HepG2 (cell line): Measurements from ENCODE around the gene SYT13.

ENCODE experiments used
- GABPB1 ChIP-seq: IDR thresholded peaks from 2 replicates; pipeline ENCODE4 v1.6.1; 2016; ENCODE audit warnings: mild to moderate bottlenecking, missing genetic modification reagents, moderate library complexity, missing compliant biosample characterization
- POLR2AphosphoS5 ChIP-seq: IDR thresholded peaks from 2 replicates; pipeline ENCODE4 v1.6.1; 2012; ENCODE audit warnings: low read depth, low read length
- RBFOX2 ChIP-seq: fragments of 200-400 bp; formaldehyde crosslinking; IDR thresholded peaks from 2 replicates; pipeline ENCODE4 v1.6.1; 2017; ENCODE audit warnings: low read depth, mild to moderate bottlenecking, low read length
- SNRNP70 ChIP-seq: fragments of 200-400 bp; formaldehyde crosslinking; IDR thresholded peaks from 2 replicates; pipeline ENCODE4 v1.6.1; 2017; ENCODE audit warnings: mild to moderate bottlenecking, low read depth, low read length, moderate library complexity
- ZBTB14 ChIP-seq: sonication (generic); formaldehyde crosslinking; IDR thresholded peaks from 2 replicates; pipeline ENCODE4 v1.4.0; 2020; ENCODE audit warnings: missing genetic modification reagents
- ZNF143 ChIP-seq: sonication (generic); formaldehyde crosslinking; IDR thresholded peaks from 2 replicates; pipeline ENCODE4 v1.4.0; 2020; ENCODE audit warnings: missing genetic modification reagents
- TF ChIP-seq, protein P1 (sequence below): sonication (generic); formaldehyde crosslinking; IDR thresholded peaks from 2 replicates; pipeline ENCODE4 v1.5.0; 2020; ENCODE audit warnings: mild to moderate bottlenecking, missing genetic modification reagents, moderate library complexity

- TF ChIP-seq RBFOX2 (no peak), POLR2AphosphoS5 (no peak), GABPB1 (CRISPR knock-in tag) (no peak), ZNF143 (CRISPR knock-in tag) (no peak), ZBTB14 (no peak), SNRNP70 (no peak)
- TF ChIP-seq, protein P1, sequence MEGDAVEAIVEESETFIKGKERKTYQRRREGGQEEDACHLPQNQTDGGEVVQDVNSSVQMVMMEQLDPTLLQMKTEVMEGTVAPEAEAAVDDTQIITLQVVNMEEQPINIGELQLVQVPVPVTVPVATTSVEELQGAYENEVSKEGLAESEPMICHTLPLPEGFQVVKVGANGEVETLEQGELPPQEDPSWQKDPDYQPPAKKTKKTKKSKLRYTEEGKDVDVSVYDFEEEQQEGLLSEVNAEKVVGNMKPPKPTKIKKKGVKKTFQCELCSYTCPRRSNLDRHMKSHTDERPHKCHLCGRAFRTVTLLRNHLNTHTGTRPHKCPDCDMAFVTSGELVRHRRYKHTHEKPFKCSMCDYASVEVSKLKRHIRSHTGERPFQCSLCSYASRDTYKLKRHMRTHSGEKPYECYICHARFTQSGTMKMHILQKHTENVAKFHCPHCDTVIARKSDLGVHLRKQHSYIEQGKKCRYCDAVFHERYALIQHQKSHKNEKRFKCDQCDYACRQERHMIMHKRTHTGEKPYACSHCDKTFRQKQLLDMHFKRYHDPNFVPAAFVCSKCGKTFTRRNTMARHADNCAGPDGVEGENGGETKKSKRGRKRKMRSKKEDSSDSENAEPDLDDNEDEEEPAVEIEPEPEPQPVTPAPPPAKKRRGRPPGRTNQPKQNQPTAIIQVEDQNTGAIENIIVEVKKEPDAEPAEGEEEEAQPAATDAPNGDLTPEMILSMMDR (CRISPR knock-in tag), result no peak
Measured at GRCh38 chr11:45223496-45223895, 62.6 kb downstream of the SYT13 start.
